Esophagus squamous epithelium (tissue), 4 donors: Measurements from ENCODE around the gene TSC22D1.

ENCODE experiments used
- CTCF ChIP-seq, 6 experiments: fragments of 450-650 bp in 4 of 6; fragments of 200-600 bp in 2 of 6; sonication (generic) in 2 of 6; IDR thresholded peaks; one replicate each; pipeline ENCODE4 v1.5.1; 2016 to 2019; ENCODE audit warnings: antibody characterized with exemption in 6 of 6, mild to moderate bottlenecking in 4 of 6, moderate library complexity in 4 of 6
- POLR2A ChIP-seq, 4 donors: fragments of 450-650 bp; IDR thresholded peaks; one replicate each; pipeline ENCODE4 v1.6.1; 2017; ENCODE audit warnings: antibody characterized with exemption in 4 of 4, mild to moderate bottlenecking in 4 of 4, moderate library complexity in 3 of 4

GRCh38 chr13:44506719-44507118, 69.4 kb downstream of the TSC22D1 start:
- TF ChIP-seq POLR2A (IDR thresholded peaks at IDR 0.05) = no peak
- no peak for TF ChIP-seq CTCF (IDR thresholded peaks at IDR 0.05)
